Upper lobe of left lung (tissue), 6 donors: ENCODE measurements around the gene SCN2A. TPM values are rescaled to one million over a fixed set of nuclear protein-coding genes. Genes with fewer than 3 reads are reported as not detected.

ENCODE experiments used
- ATAC-seq, 2 donors: fragments of 200-7000 bp; cut with Tn5 transposase; one replicate each; pipeline ENCODE4 v1.9.1; 2022; ENCODE audit warnings: mild to moderate bottlenecking in 2 of 2, moderate library complexity in 2 of 2; ENCODE audit not compliant: low FRiP score in 2 of 2
- DNase-seq, 2 donors: peaks; one replicate each; pipeline ENCODE4 v3.0.0-alpha.2; 2019 to 2020
- H3K27ac ChIP-seq, 4 donors: fragments of 200-600 bp; sonication (generic); one replicate each; pipeline ENCODE4 v1.5.1; 2016 to 2019
- H3K27me3 ChIP-seq, 4 donors: fragments of 200-600 bp; sonication (generic); one replicate each; pipeline ENCODE4 v1.5.1; 2017 to 2019
- H3K36me3 ChIP-seq, 4 donors: fragments of 200-600 bp; sonication (generic); one replicate each; pipeline ENCODE4 v1.5.1; 2016 to 2019
- H3K4me1 ChIP-seq, 4 donors: fragments of 200-600 bp; sonication (generic); one replicate each; pipeline ENCODE4 v1.5.1; 2018 to 2019
- H3K4me3 ChIP-seq, 4 donors: fragments of 200-600 bp; sonication (generic); one replicate each; pipeline ENCODE4 v1.5.1; 2017 to 2019; ENCODE audit warnings: mild to moderate bottlenecking in 2 of 4, moderate library complexity in 1 of 4
- H3K9me3 ChIP-seq, 4 donors: fragments of 200-600 bp; sonication (generic); one replicate each; pipeline ENCODE4 v1.5.1; 2018 to 2019
- CTCF ChIP-seq, 6 experiments: fragments of 450-650 bp in 4 of 6; fragments of 200-600 bp in 2 of 6; sonication (generic) in 2 of 6; IDR thresholded peaks; one replicate each; pipeline ENCODE4 v1.5.1; 2016 to 2019; ENCODE audit warnings: antibody characterized with exemption in 6 of 6
- EP300 ChIP-seq, 4 donors: sonication (generic); formaldehyde crosslinking; IDR thresholded peaks; one replicate each; pipeline ENCODE4 v1.5.1; 2017; ENCODE audit warnings: antibody characterized with exemption in 4 of 4, control low read depth in 2 of 4
- POLR2A ChIP-seq, 4 donors: fragments of 450-650 bp; IDR thresholded peaks; one replicate each; pipeline ENCODE4 v1.5.1; 2016 to 2017; ENCODE audit warnings: antibody characterized with exemption in 4 of 4, mild to moderate bottlenecking in 2 of 4
- POLR2AphosphoS5 ChIP-seq, 2 donors: sonication (generic); formaldehyde crosslinking; IDR thresholded peaks; one replicate each; pipeline ENCODE4 v1.5.1; 2017; ENCODE audit warnings: antibody characterized with exemption in 2 of 2
- WGBS, 2 donors: methylation state at CpG; one replicate each; pipeline ENCODE4 v1.1.5; 2017 to 2018; 5-methylcytosine and 5-hydroxymethylcytosine counted together
- total RNA-seq, 6 donors: library from RNA; depleted of rRNA in 4 of 6; stranded (reverse); fragments of >200 nt in 4 of 6; gene quantifications; one replicate each; pipeline versions ENCODE4 v1.1.0 to v1.2.1, GENCODE V29; 2016 to 2021
- donor health status: DM: no; HTN: no; CAD: no; lungs with moderate emphysema.
- donor health status: DM: no; HTN: yes; CAD: no; lungs with severe emphysema.

Gene SCN2A
- total RNA-seq, 6 donors from 2014 or later: 0.61 to 1.2 (median 0.97) TPM; not detected in 2

- WGBS, 2 donors: 82 to 83% methylated on average over 4 of the region's 4 CpGs
Observed at GRCh38 chr2:165196411-165196810, 42.8 kb upstream of the SCN2A start.

GRCh38 chr2:165197346-165197745 is 41.9 kb upstream of the SCN2A start:
- Histone ChIP-seq H3K4me1 (no peaks in the 10 kb centered on the region), H3K36me3 (no peaks in the 10 kb centered on the region), H3K4me3 (no peak overlapping the region), H3K27ac (no peak overlapping the region), H3K9me3 (no peaks in the 10 kb centered on the region), H3K27me3 (no peaks in the 10 kb centered on the region)
- no peak for DNase-seq
- TF ChIP-seq CTCF (IDR thresholded peaks at IDR 0.05) (no peak), POLR2AphosphoS5 (IDR thresholded peaks at IDR 0.05) (no peak), POLR2A (IDR thresholded peaks at IDR 0.05) (no peak), EP300 (IDR thresholded peaks at IDR 0.05) (no peak)
- ATAC-seq: no peak
- WGBS, 2 donors: 81 to 85% methylated on average over 1 of the region's 1 CpG

More at GRCh38 chr2:165196411-165196810, 42.8 kb upstream of the SCN2A start:
- no peaks in the 10 kb centered on the region for H3K4me1 ChIP-seq
- DNase-seq (no peak), ATAC-seq (no peak)
- H3K27me3 ChIP-seq: no peaks in the 10 kb centered on the region
- H3K9me3 ChIP-seq: no peaks in the 10 kb centered on the region
- no peak overlapping the region for H3K27ac ChIP-seq
- no peak overlapping the region for H3K4me3 ChIP-seq
- TF ChIP-seq POLR2A (IDR thresholded peaks at IDR 0.05): no peak
- H3K36me3 ChIP-seq: no peaks in the 10 kb centered on the region

- Histone ChIP-seq H3K9me3 (no peaks in the 10 kb centered on the region), H3K27me3 (no peaks in the 10 kb centered on the region), H3K4me1 (no peaks in the 10 kb centered on the region), H3K27ac (no peak overlapping the region), H3K4me3 (no peak overlapping the region), H3K36me3 (no peaks in the 10 kb centered on the region)
- 79 to 80% methylated on average over 2 of the region's 2 CpGs for WGBS, 2 donors
- no peak for TF ChIP-seq EP300 (IDR thresholded peaks at IDR 0.05)
- TF ChIP-seq CTCF (IDR thresholded peaks at IDR 0.05): no peak
- TF ChIP-seq POLR2AphosphoS5 (IDR thresholded peaks at IDR 0.05): no peak
- no peak for TF ChIP-seq POLR2A (IDR thresholded peaks at IDR 0.05)
- ATAC-seq (no peak), DNase-seq (no peak)
Observed at GRCh38 chr2:165198181-165198580, 41.0 kb upstream of the SCN2A start.

- no peak for ATAC-seq
- Histone ChIP-seq H3K36me3 (no peaks in the 10 kb centered on the region), H3K27me3 (no peaks in the 10 kb centered on the region), H3K4me1 (peaks cover 0 to 5% (median 0%) of the 10 kb centered on the region in 4 donors), H3K27ac (no peak overlapping the region), H3K9me3 (no peaks in the 10 kb centered on the region), H3K4me3 (no peak overlapping the region)
- 84 to 95% methylated on average over 1 of the region's 1 CpG for WGBS, 2 donors
- DNase-seq: no peak
- TF ChIP-seq EP300 (IDR thresholded peaks at IDR 0.05): no peak
- no peak for TF ChIP-seq CTCF (IDR thresholded peaks at IDR 0.05)
- TF ChIP-seq POLR2AphosphoS5 (IDR thresholded peaks at IDR 0.05): no peak
- no peak for TF ChIP-seq POLR2A (IDR thresholded peaks at IDR 0.05)
Observed at GRCh38 chr2:165202239-165202638, 37.0 kb upstream of the SCN2A start.

GRCh38 chr2:165203689-165204559 is 35.3 kb upstream of the SCN2A start, which contains the start of gene SCN3A:
Gene SCN3A, minus strand, starts transcription at chr2:165204050. Its CDS starts 27,656 bp downstream, at chr2:165176394.
- Histone ChIP-seq H3K9me3 (no peaks in the 10 kb centered on the region), H3K27ac (no peak within 1 kb of the TSS), H3K36me3 (no peaks in the 10 kb centered on the region), H3K4me3 (no peak within 1 kb of the TSS), H3K4me1 (peaks cover 0 to 5% (median 0%) of the 10 kb centered on the region in 4 donors), H3K27me3 (no peaks in the 10 kb centered on the region)
- ATAC-seq (peak in 1 of 2 donors; percentile 41), DNase-seq (no peak)
- TF ChIP-seq EP300 (IDR thresholded peaks at IDR 0.05): no peak
- no peak for TF ChIP-seq POLR2AphosphoS5 (IDR thresholded peaks at IDR 0.05)
- no peak for TF ChIP-seq POLR2A (IDR thresholded peaks at IDR 0.05)
- peak in 2 of 6 experiments; percentile 36 to 40 for TF ChIP-seq CTCF (IDR thresholded peaks at IDR 0.05)
- WGBS, 2 donors: 22 to 28% methylated on average over 8 of the region's 8 CpGs
